Keratinocyte (primary cell): ENCODE measurements around the gene RSPO3. TPM values are rescaled to one million over a fixed set of nuclear protein-coding genes. Genes with fewer than 3 reads are reported as not detected.

Experiments
- DNase-seq: peaks from one replicate; pipeline ENCODE4 v3.0.0-alpha.2; 2011; ENCODE audit warnings: low read depth, missing footprints, low spot score
- FAIRE-seq: peaks from 2 replicates; lab custom pipeline; 2011; peaks lifted over from hg19 to GRCh38; lab: Jason Lieb, UNC
- H2AFZ ChIP-seq: 2 replicates; pipeline ENCODE4 v1.6.0; 2012; ENCODE audit warnings: low read length, control low read depth, inconsistent platforms; ENCODE audit not compliant: control insufficient read depth
- H3K27ac ChIP-seq: 2 replicates; pipeline ENCODE4 v1.5.1; 2011; ENCODE audit warnings: low read length; ENCODE audit not compliant: control insufficient read depth, insufficient read depth
- H3K27me3 ChIP-seq: 3 replicates; pipeline ENCODE4 v1.6.0; 2011; ENCODE audit warnings: low read length; ENCODE audit not compliant: control insufficient read depth, insufficient read depth; ENCODE audit errors: extremely low read depth
- H3K36me3 ChIP-seq, 2 experiments: 2 replicates in 1 of 2; 3 replicates in 1 of 2; pipeline ENCODE4 v1.5.1; 2011; ENCODE audit warnings: low read length in 2 of 2, mild to moderate bottlenecking in 1 of 2; ENCODE audit not compliant: control insufficient read depth in 2 of 2, insufficient read depth in 2 of 2; ENCODE audit errors: extremely low read depth in 1 of 2
- H3K4me1 ChIP-seq: 3 replicates; pipeline ENCODE4 v1.5.1; 2011; ENCODE audit warnings: low read length; ENCODE audit not compliant: control insufficient read depth, insufficient read depth; ENCODE audit errors: extremely low read depth
- H3K4me2 ChIP-seq: 3 replicates; pipeline ENCODE4 v1.6.0; 2011; ENCODE audit warnings: low read depth, low read length; ENCODE audit not compliant: control insufficient read depth, insufficient read depth; ENCODE audit errors: extremely low read depth
- H3K4me3 ChIP-seq, 3 experiments: fragments of 200-600 bp in 1 of 3; sonication (generic) in 1 of 3; 2 replicates in 2 of 3; 3 replicates in 1 of 3; pipeline ENCODE4 v1.5.1; 2011 to 2016; ENCODE audit warnings: low read length in 3 of 3, mild to moderate bottlenecking in 3 of 3, control low read depth in 2 of 3, inconsistent platforms in 1 of 3, low read depth in 1 of 3, mixed read lengths in 1 of 3, mixed run types in 1 of 3, moderate library complexity in 1 of 3; ENCODE audit not compliant: control insufficient read depth in 2 of 3, insufficient read depth in 2 of 3; ENCODE audit errors: extremely low read depth in 1 of 3
- H3K79me2 ChIP-seq: 2 replicates; pipeline ENCODE4 v1.6.0; 2012; ENCODE audit warnings: low read length; ENCODE audit not compliant: control insufficient read depth, insufficient read depth
- H3K9ac ChIP-seq: 3 replicates; pipeline ENCODE4 v1.6.0; 2011; ENCODE audit warnings: low read length; ENCODE audit not compliant: control insufficient read depth, insufficient read depth; ENCODE audit errors: extremely low read depth
- H3K9me1 ChIP-seq: 3 replicates; pipeline ENCODE4 v1.6.0; 2011; ENCODE audit warnings: low read length; ENCODE audit not compliant: control insufficient read depth, insufficient read depth; ENCODE audit errors: extremely low read depth
- H3K9me3 ChIP-seq: 2 replicates; pipeline ENCODE4 v1.5.1; 2012; ENCODE audit warnings: low read depth, low read length; ENCODE audit not compliant: control insufficient read depth
- H4K20me1 ChIP-seq: 3 replicates; pipeline ENCODE4 v1.6.0; 2011; ENCODE audit warnings: low read length; ENCODE audit not compliant: control insufficient read depth, insufficient read depth; ENCODE audit errors: extremely low read depth
- EZH2 ChIP-seq: IDR thresholded peaks from one replicate; pipeline ENCODE4 v1.6.1; 2012; ENCODE audit warnings: inconsistent platforms, mild to moderate bottlenecking, low read length, moderate library complexity
- dilution Hi-C: fragments of 300-500 bp; cut with MboI; formaldehyde crosslinking; loops from one replicate; pipeline ENCODE4 v1.7.0; 2020; ENCODE audit warnings: low sequenced_read_pairs; ENCODE audit not compliant: extremely low pct_ligation_motif_present
- polyA plus RNA-seq, 5 experiments: library from polyadenylated mRNA; depleted of rRNA in 3 of 5; stranded (reverse) in 3 of 5; stranded (forward) in 1 of 5; unstranded in 1 of 5; fragments of >200 nt; gene quantifications; 1 replicate in 1 of 5; 2 replicates in 3 of 5; 3 replicates in 1 of 5; pipeline versions ENCODE4 v1.2.1 to v1.2.3, GENCODE V29; 2011 to 2012; ENCODE audit warnings: missing spikeins in 2 of 5, low read depth in 1 of 5, low replicate concordance in 1 of 5
- TF ChIP-seq, protein P1 (sequence below), 3 experiments: IDR thresholded peaks in 1 of 3; conservative IDR thresholded peaks in 1 of 3; optimal IDR thresholded peaks in 1 of 3; 2 replicates in 2 of 3; 3 replicates in 1 of 3; pipeline versions ENCODE3 to v1.5.1; 2011; ENCODE audit warnings: low read length in 3 of 3, mild to moderate bottlenecking in 3 of 3, moderate library complexity in 2 of 3, control low read depth in 1 of 3, inconsistent platforms in 1 of 3; ENCODE audit not compliant: insufficient read depth in 2 of 3; ENCODE audit errors: extremely low read depth in 1 of 3

Gene RSPO3
- polyA plus RNA-seq, 1 donor (not counting 4 experiments of a cell fraction or from before 2014, with no cell fraction given): not detected

DNA sequence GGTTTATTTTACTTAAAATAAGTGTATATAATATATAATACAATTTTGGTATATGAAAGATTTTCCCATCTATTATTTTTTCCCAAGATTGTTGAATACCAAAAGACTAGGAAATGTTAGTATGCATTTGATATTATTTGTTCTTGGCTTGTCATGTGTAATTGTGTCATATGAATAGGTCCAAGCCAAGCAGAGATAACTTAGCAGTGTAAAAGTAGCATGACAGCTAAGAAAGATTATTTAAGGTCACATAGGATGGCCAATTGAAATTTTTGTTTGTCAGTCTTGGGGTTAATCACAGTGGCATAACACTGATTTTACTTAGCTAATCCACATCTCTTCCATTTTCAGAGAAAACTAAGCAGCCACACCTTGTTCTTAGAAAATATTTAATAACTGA lies 38.8 kb upstream of the RSPO3 start:
- no peak overlapping the region for H3K4me3 ChIP-seq
- H3K9ac ChIP-seq: no peak overlapping the region
- DNase-seq (no peak), FAIRE-seq (no peak)
- H3K27me3 ChIP-seq: no peaks in the 10 kb centered on the region
- no peak overlapping the region for H3K4me2 ChIP-seq
- dilution Hi-C loops: no loop called here
- H2AFZ ChIP-seq: no peak overlapping the region
- H3K27ac ChIP-seq: no peak overlapping the region
- no peaks in the 10 kb centered on the region for H3K79me2 ChIP-seq
- no peaks in the 10 kb centered on the region for H4K20me1 ChIP-seq
- no peaks in the 10 kb centered on the region for H3K4me1 ChIP-seq
- no peaks in the 10 kb centered on the region for H3K9me3 ChIP-seq
- no peaks in the 10 kb centered on the region for H3K9me1 ChIP-seq
- no peaks in the 10 kb centered on the region for H3K36me3 ChIP-seq
- no peak for TF ChIP-seq EZH2
- TF ChIP-seq, protein P1, sequence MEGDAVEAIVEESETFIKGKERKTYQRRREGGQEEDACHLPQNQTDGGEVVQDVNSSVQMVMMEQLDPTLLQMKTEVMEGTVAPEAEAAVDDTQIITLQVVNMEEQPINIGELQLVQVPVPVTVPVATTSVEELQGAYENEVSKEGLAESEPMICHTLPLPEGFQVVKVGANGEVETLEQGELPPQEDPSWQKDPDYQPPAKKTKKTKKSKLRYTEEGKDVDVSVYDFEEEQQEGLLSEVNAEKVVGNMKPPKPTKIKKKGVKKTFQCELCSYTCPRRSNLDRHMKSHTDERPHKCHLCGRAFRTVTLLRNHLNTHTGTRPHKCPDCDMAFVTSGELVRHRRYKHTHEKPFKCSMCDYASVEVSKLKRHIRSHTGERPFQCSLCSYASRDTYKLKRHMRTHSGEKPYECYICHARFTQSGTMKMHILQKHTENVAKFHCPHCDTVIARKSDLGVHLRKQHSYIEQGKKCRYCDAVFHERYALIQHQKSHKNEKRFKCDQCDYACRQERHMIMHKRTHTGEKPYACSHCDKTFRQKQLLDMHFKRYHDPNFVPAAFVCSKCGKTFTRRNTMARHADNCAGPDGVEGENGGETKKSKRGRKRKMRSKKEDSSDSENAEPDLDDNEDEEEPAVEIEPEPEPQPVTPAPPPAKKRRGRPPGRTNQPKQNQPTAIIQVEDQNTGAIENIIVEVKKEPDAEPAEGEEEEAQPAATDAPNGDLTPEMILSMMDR (optimal IDR thresholded peaks at IDR 0.05 in 1 of 3, IDR thresholded peaks at IDR 0.05 in 1 of 3, conservative IDR thresholded peaks at IDR 0.05 in 1 of 3; ENCODE audit: extremely low read depth in 1 of 3, insufficient read depth in 2 of 3, low read length in 3 of 3): no peak

DNA sequence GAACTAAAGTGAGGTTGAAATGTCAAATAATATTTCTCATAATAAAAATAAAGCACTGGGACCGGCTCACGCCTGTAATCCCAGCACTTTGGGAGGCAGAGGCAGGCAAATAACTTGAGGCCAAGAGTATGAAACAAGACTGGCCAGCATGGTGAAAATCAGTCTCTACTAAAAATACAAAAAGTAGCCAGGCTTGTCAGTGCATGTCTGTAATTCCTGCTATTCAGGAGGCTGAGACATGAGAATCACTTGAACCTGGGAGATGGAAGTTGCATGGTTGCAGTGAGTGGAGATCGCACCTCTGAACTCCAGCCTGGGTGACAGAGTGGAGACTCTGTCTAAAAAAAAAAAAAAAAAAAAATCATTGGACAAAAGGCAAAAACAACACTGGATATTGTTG lies 38.4 kb upstream of the RSPO3 start:
- Histone ChIP-seq H3K4me2 (no peak overlapping the region), H3K27ac (no peak overlapping the region), H3K4me3 (no peak overlapping the region), H3K9ac (no peak overlapping the region), H3K79me2 (no peaks in the 10 kb centered on the region), H3K27me3 (no peaks in the 10 kb centered on the region), H3K9me3 (no peaks in the 10 kb centered on the region), H3K36me3 (no peaks in the 10 kb centered on the region), H3K4me1 (no peaks in the 10 kb centered on the region), H2AFZ (no peak overlapping the region), H4K20me1 (no peaks in the 10 kb centered on the region), H3K9me1 (no peaks in the 10 kb centered on the region)
- dilution Hi-C loops: no loop called here
- DNase-seq (no peak), FAIRE-seq (no peak)
- TF ChIP-seq, protein P1 (optimal IDR thresholded peaks at IDR 0.05 in 1 of 3, IDR thresholded peaks at IDR 0.05 in 1 of 3, conservative IDR thresholded peaks at IDR 0.05 in 1 of 3; ENCODE audit: extremely low read depth in 1 of 3, insufficient read depth in 2 of 3, low read length in 3 of 3): no peak
- TF ChIP-seq EZH2: no peak
